ENCODE results near the gene ZNF195. TPM values are rescaled to one million over a fixed set of nuclear protein-coding genes. Genes with fewer than 3 reads are reported as not detected.

The ZNF195 gene
- polyA plus RNA-seq, 1 of the 3 experiments (the other 2 are of a cell fraction) = 13.2 TPM

DNA sequence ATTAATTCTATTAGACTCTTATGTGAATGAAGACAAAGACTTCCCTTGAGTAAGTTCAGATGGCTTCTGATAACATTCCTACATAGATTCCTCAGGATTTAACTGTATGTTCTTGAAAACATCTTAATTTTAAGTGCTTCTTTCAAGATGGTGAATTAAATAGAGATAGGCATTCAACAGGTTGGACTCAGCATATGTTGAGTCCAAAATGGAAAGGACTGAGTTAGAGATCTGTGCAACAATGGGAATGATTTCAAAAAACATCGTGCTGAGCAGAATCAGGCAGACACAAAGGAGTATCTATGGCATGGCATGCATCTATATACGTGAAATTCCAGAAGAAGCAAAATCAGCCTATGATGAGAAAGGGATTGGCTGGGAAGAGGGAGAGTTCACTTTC, 36.2 kb downstream of the ZNF195 start:
- H3K9ac ChIP-seq = no peak overlapping the region
- H3F3A ChIP-seq (replicated peaks; ENCODE audit: insufficient read depth) = no peaks in the 10 kb centered on the region
- TF ChIP-seq TCF12 (IDR thresholded peaks at IDR 0.05) (0 out of 2 replicates have a peak, but pooled peaks have one; percentile 18), SIN3A (IDR thresholded peaks at IDR 0.05; ENCODE audit: borderline replicate concordance, low read depth, low read length) (no peak), EP300 (IDR thresholded peaks at IDR 0.05; ENCODE audit: borderline replicate concordance in 1 of 2, low read depth in 1 of 2, low read length in 1 of 2) (no peak)
- TF ChIP-seq, protein P1, sequence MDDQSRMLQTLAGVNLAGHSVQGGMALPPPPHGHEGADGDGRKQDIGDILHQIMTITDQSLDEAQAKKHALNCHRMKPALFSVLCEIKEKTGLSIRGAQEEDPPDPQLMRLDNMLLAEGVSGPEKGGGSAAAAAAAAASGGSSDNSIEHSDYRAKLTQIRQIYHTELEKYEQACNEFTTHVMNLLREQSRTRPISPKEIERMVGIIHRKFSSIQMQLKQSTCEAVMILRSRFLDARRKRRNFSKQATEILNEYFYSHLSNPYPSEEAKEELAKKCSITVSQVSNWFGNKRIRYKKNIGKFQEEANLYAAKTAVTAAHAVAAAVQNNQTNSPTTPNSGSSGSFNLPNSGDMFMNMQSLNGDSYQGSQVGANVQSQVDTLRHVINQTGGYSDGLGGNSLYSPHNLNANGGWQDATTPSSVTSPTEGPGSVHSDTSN (IDR thresholded peaks at IDR 0.05) = 0 out of 2 replicates have a peak, but pooled peaks have one; percentile 12
- TF ChIP-seq, protein P2, sequence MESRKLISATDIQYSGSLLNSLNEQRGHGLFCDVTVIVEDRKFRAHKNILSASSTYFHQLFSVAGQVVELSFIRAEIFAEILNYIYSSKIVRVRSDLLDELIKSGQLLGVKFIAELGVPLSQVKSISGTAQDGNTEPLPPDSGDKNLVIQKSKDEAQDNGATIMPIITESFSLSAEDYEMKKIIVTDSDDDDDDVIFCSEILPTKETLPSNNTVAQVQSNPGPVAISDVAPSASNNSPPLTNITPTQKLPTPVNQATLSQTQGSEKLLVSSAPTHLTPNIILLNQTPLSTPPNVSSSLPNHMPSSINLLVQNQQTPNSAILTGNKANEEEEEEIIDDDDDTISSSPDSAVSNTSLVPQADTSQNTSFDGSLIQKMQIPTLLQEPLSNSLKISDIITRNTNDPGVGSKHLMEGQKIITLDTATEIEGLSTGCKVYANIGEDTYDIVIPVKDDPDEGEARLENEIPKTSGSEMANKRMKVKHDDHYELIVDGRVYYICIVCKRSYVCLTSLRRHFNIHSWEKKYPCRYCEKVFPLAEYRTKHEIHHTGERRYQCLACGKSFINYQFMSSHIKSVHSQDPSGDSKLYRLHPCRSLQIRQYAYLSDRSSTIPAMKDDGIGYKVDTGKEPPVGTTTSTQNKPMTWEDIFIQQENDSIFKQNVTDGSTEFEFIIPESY (IDR thresholded peaks at IDR 0.05; ENCODE audit: borderline replicate concordance, low read depth) = no peak
- no peaks in the 10 kb centered on the region for H3K4me1 ChIP-seq (ENCODE audit: control insufficient read depth in 1 of 2, insufficient read depth in 2 of 2, low read depth in 1 of 2, low read length in 1 of 2)
- no peak overlapping the region for H3K4me2 ChIP-seq
- no peaks in the 10 kb centered on the region for H3K27me3 ChIP-seq (ENCODE audit: insufficient read depth)
- H3K4me3 ChIP-seq (ENCODE audit: low read depth in 2 of 2, low read length in 1 of 2) = no peak overlapping the region
- ChIA-PET CTCF (interaction anchor here (3.2 to 4.3 kb wide), 4 partner anchors 11 to 76 kb away, joined by 33 to 156 read pairs (median 78); partner anchors contain the start of gene ZNF195), POLR2A (no interaction called here)
- 28% methylated on average over 2 of the region's 2 CpGs for WGBS (ENCODE audit: low lambda C conversion rate)
- no peaks in the 10 kb centered on the region for H4K20me1 ChIP-seq (ENCODE audit: insufficient read depth)
- H2AFZ ChIP-seq (ENCODE audit: low read depth) = no peak overlapping the region
- no peak for DNase-seq
- peaks cover 0 to 3% of the 10 kb centered on the region in 2 experiments for H3K36me3 ChIP-seq (replicated peaks in 1 of 2; ENCODE audit: control insufficient read depth in 1 of 2, insufficient read depth in 2 of 2, low read length in 1 of 2)
- no peaks in the 10 kb centered on the region for H3K9me2 ChIP-seq
- no peaks in the 10 kb centered on the region for H3K79me2 ChIP-seq (ENCODE audit: insufficient read depth)
- H3K9me3 ChIP-seq = peaks cover 10% of the 10 kb centered on the region; the same call in 1 of the 2 replicates
- H3K27ac ChIP-seq (ENCODE audit: low read depth in 2 of 2, low read length in 1 of 2) = no peak overlapping the region

DNA sequence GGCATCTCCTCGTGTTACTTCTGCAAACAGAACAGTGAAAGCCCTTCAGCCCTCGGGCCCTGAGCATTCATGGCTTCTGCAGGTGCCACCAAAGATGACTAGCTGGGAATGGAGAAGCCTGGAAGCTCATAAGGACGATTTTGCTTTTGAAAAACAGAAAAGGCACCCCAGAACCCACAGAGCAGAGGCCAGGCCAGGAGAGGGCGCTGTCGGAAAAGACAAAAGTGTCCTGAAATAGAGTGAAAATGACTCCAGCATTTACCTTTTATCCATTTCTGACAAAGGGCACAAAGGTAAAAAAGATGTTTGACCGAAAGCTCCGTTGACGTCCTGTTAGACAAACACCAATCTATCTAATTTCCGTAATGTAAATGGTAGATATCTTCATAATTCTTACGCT, 37.6 kb downstream of the ZNF195 start:
- H2AFZ ChIP-seq (ENCODE audit: low read depth) = no peak overlapping the region
- H3K27ac ChIP-seq (ENCODE audit: low read depth in 2 of 2, low read length in 1 of 2) = no peak overlapping the region
- H3K9me3 ChIP-seq = no peaks in the 10 kb centered on the region
- H3K36me3 ChIP-seq (replicated peaks in 1 of 2; ENCODE audit: control insufficient read depth in 1 of 2, insufficient read depth in 2 of 2, low read length in 1 of 2) = no peaks in the 10 kb centered on the region
- H3K4me3 ChIP-seq (ENCODE audit: low read depth in 2 of 2, low read length in 1 of 2) = peak overlapping the region in 1 of 2 experiments; percentile 36; a peak in 1 of 4 replicates
- no peaks in the 10 kb centered on the region for H3K27me3 ChIP-seq (ENCODE audit: insufficient read depth)
- no peaks in the 10 kb centered on the region for H3F3A ChIP-seq (replicated peaks; ENCODE audit: insufficient read depth)
- H3K4me2 ChIP-seq = no peak overlapping the region
- no peak overlapping the region for H3K9ac ChIP-seq
- peak; percentile 65 for DNase-seq
- peak; percentile 90 for TF ChIP-seq RAD21 (IDR thresholded peaks at IDR 0.05; ENCODE audit: low read length)
- TF ChIP-seq, protein P3, sequence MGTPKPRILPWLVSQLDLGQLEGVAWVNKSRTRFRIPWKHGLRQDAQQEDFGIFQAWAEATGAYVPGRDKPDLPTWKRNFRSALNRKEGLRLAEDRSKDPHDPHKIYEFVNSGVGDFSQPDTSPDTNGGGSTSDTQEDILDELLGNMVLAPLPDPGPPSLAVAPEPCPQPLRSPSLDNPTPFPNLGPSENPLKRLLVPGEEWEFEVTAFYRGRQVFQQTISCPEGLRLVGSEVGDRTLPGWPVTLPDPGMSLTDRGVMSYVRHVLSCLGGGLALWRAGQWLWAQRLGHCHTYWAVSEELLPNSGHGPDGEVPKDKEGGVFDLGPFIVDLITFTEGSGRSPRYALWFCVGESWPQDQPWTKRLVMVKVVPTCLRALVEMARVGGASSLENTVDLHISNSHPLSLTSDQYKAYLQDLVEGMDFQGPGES (IDR thresholded peaks at IDR 0.05; ENCODE audit: low read depth, low read length) = no peak
- peak; percentile 92 for TF ChIP-seq SMC3 (IDR thresholded peaks at IDR 0.05; ENCODE audit: low read depth, low read length)
- no peak for TF ChIP-seq NFIC (IDR thresholded peaks at IDR 0.05; ENCODE audit: borderline replicate concordance)
- TF ChIP-seq, protein P4, sequence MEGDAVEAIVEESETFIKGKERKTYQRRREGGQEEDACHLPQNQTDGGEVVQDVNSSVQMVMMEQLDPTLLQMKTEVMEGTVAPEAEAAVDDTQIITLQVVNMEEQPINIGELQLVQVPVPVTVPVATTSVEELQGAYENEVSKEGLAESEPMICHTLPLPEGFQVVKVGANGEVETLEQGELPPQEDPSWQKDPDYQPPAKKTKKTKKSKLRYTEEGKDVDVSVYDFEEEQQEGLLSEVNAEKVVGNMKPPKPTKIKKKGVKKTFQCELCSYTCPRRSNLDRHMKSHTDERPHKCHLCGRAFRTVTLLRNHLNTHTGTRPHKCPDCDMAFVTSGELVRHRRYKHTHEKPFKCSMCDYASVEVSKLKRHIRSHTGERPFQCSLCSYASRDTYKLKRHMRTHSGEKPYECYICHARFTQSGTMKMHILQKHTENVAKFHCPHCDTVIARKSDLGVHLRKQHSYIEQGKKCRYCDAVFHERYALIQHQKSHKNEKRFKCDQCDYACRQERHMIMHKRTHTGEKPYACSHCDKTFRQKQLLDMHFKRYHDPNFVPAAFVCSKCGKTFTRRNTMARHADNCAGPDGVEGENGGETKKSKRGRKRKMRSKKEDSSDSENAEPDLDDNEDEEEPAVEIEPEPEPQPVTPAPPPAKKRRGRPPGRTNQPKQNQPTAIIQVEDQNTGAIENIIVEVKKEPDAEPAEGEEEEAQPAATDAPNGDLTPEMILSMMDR (IDR thresholded peaks at IDR 0.05) = peak; percentile 72
- TF ChIP-seq NRF1 (IDR thresholded peaks at IDR 0.05; ENCODE audit: low read depth, low read length) = no peak
- no peak for TF ChIP-seq GABPA (IDR thresholded peaks at IDR 0.05; ENCODE audit: low read depth)
- H3K9me2 ChIP-seq = no peaks in the 10 kb centered on the region
- ChIA-PET POLR2A (interaction anchor here (1.4 to 1.5 kb wide), 2 partner anchors 38 to 67 kb away, joined by 4 to 6 read pairs; partner anchors contain the start of gene ZNF195), CTCF (interaction anchor here (0.6 to 4.3 kb wide), 41 partner anchors 12 to 454 kb away, joined by 3 to 156 read pairs (median 4); partner anchors contain the start of genes MRGPRE, OSBPL5 and ZNF195)
- WGBS (ENCODE audit: low lambda C conversion rate) = 19% methylated on average over 10 of the region's 10 CpGs
- H4K20me1 ChIP-seq (ENCODE audit: insufficient read depth) = no peaks in the 10 kb centered on the region
- H3K79me2 ChIP-seq (ENCODE audit: insufficient read depth) = no peaks in the 10 kb centered on the region
- H3K4me1 ChIP-seq (ENCODE audit: control insufficient read depth in 1 of 2, insufficient read depth in 2 of 2, low read depth in 1 of 2, low read length in 1 of 2) = no peaks in the 10 kb centered on the region

All from SK-N-SH (cell line).